Uterus (tissue), 2 donors: ENCODE results near the gene CDH2.

ENCODE experiments used
- CTCF ChIP-seq, 4 experiments: fragments of 200-600 bp in 2 of 4; fragments of 450-650 bp in 2 of 4; sonication (generic) in 2 of 4; IDR thresholded peaks; one replicate each; pipeline ENCODE4 v1.5.1; 2016 to 2019; ENCODE audit warnings: antibody characterized with exemption in 4 of 4, mild to moderate bottlenecking in 2 of 4, moderate library complexity in 1 of 4
- POLR2A ChIP-seq, 2 donors: fragments of 450-650 bp; IDR thresholded peaks; one replicate each; pipeline ENCODE4 v1.6.1; 2016; ENCODE audit warnings: antibody characterized with exemption in 2 of 2, mild to moderate bottlenecking in 1 of 2, moderate library complexity in 1 of 2

- TF ChIP-seq CTCF (IDR thresholded peaks at IDR 0.05) = no peak
- no peak for TF ChIP-seq POLR2A (IDR thresholded peaks at IDR 0.05)
Measured at GRCh38 chr18:28079883-28080282, 97.0 kb downstream of the CDH2 start.
